Stimulated activated CD4-positive, alpha-beta T cell treated with anti-CD3 and anti-CD28 coated beads, TNF-alpha, amount 100 ng/mL, for 24 hours (primary cell): ENCODE measurements around the gene CIBAR2.
"Not testable (repeated sequence)": the region's sequence is repeated elsewhere in the genome, so short reads cannot be mapped to it uniquely, and the experiment has no call there.

Experiments
- DNase-seq, 3 experiments: peaks; one replicate each; pipeline ENCODE4 v3.0.0-alpha.2; 2020; ENCODE audit warnings: low read depth in 3 of 3

Gene CIBAR2

GRCh38 chr16:85128079-85128837, 16.0 kb upstream of the CIBAR2 start:
- DNase-seq, result no peak

GRCh38 chr16:85127379-85127723, 15.1 kb upstream of the CIBAR2 start:
- no peak for DNase-seq

DNA sequence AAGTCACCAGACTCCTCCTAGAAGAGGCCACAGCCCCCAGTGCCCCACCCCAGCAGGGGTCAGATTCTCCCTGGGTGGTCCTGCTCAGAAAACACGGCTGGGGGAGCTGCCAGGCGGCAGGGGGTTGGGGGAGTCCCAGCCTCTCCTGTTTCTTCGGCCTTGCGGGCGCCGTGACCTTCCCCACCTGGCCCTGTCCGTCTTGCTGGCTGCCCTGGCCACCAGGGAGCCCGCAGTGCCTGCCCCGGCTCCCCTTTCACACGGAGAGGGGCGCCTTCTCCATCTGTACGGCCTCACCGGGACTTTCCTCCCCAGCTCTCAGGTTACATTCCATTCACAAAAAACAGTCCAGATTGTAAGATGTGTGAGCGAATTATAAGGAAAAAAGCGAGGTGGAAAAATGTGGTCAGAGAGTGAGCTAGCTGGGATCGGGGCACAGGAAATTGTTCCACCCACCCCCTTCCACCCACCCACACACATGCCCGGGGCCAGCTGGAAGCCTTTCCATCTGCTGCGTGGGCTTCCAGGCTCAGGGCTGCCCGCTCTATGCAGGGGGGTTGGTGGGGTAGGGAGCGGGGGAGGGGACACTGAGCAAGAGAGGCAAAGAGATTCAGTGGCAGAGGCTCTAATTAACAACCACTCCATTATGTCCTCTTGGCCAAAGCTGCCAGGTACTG, 14.6 kb upstream of the CIBAR2 start:
- peak in 1 of 3 experiments; percentile 61 for DNase-seq

GRCh38 chr16:85126394-85126704, 14.1 kb upstream of the CIBAR2 start:
- no peak for DNase-seq

- no peak for DNase-seq
These were observed 13.5 kb upstream of the CIBAR2 start for GRCh38 chr16:85125570-85126393.

GRCh38 chr16:85124636-85125346, 12.5 kb upstream of the CIBAR2 start:
- DNase-seq, result no peak

GRCh38 chr16:85123891-85124635, 11.8 kb upstream of the CIBAR2 start:
- no peak for DNase-seq

GRCh38 chr16:85123441-85123840, 11.2 kb upstream of the CIBAR2 start:
- not testable (repeated sequence) for DNase-seq

DNA sequence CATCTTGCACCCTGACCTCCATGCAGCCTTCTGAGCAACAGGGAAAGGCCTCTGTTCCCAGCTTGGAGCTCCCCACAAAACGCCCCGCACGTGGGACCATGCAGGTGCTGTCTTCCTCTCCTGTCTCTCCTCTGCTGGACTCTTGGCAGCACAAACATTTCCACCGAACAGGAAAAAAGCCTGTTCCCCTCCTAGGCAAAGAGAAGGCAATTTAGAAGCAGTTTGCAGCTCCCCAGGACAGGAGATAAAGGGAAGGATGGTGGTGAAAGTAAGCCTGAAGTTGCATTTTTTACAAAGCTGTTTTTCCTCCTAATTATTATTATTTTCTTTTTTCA, 7.7 kb upstream of the CIBAR2 start:
- DNase-seq, result no peak

DNA sequence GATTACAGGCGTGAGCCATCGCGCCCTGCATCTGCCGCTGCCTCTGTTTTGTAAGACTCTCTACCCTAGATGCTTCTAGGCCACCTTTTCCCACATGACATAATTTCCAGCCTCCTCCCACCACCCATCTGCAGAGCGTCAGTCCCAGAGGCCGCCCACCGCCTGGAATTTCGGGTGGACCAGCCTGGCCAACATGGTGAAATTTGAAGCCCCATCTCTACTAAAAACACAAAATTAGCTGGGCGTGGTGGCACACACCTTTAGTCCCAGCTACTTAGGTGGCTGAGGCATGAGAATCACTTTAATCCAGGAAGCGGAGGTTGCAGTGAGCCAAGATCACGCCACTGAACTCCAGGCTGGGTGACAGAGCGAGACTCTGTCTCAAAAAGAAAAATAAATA, 5.1 kb upstream of the CIBAR2 start:
- no peak for DNase-seq

GRCh38 chr16:85114909-85115567, 2.8 kb upstream of the CIBAR2 start:
- DNase-seq, result peak; percentile 67 to 86 (median 75)

DNA sequence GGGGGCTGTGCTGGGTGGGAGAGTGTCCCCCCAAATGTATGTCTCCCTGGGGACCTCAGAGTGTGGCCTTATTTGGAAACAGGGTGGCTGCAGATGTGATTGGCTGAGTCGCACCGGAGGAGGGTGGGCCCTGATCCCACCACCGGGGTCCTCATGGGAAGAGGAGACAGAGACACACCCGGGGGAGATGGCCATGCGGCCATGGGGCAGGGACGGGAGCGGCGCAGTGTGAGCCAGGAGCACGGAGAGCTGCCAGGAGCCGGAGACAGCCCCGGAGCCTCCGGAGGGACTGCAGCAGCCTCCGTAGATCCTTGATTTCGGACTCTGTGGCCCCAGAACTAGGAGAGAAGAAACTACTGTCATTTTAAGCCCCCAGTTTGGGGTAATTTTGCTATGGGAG, 1.6 kb upstream of the CIBAR2 start:
- no peak for DNase-seq

- no peak for DNase-seq
These were observed 979 bp upstream of the CIBAR2 start for GRCh38 chr16:85113168-85113733.

DNA sequence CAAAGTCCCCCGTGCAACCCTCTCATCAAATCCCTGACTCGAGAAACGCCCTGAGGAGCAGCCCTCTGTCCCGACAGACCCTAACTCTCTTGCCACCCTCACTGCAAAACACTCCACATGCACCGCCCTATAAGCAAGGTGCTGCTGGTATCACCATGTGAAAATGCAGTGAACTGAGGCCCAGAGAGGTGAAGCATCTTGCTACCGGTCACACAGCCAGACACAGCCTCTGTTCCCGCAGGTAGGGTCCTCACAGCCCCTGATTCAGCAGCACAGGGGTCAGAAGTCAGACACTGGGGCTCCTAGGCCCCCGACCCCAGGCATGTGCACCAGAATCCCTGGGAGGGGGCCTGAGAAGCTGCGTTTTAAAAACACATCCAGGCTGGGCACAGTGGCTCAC, 1.1 kb downstream of the CIBAR2 start:
- DNase-seq, result no peak

GRCh38 chr16:85110105-85110504, 2.2 kb downstream of the CIBAR2 start:
- DNase-seq, result no peak

DNA sequence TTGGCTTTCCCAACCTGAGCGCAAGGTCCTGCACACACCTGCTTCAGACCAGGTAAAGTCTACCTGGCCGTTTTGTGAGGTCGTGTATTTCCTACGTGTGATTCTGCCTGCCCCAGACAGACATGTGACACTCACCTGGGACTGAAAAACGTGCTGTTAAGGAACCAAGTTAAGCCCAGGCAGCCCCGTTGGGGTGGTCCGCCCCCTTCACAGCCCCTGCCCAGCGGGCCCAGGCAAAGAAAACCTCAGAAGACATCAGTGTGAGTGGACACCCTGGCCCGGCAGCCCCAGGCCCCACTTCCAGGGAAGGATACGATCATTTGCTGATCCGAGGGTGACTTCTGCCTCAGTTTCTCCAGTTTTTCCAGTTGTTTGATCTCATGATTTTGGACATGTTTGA, 4.7 kb downstream of the CIBAR2 start:
- no peak for DNase-seq

- DNase-seq, result no peak
These were observed 5.2 kb downstream of the CIBAR2 start for GRCh38 chr16:85107083-85107482.

DNA sequence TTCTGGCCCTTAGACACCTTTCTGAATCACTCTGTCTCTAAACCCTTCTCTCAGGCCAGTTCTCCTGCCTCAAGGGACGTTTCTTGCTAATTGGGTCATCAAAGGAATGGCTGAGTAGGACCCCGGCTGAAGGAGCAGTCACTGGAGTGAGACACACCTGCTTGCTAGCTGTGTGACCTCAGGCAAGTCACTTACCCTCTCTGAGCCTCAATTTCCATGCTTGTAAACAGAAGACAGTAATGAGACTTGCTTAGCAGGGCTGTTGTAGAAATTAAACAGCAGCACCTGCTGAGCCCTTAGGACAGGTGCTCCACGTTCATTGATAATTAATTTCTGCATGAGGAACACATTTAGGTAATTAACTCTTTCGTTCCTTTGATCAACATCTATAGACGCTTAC, 6.8 kb downstream of the CIBAR2 start:
- DNase-seq, result no peak

DNA sequence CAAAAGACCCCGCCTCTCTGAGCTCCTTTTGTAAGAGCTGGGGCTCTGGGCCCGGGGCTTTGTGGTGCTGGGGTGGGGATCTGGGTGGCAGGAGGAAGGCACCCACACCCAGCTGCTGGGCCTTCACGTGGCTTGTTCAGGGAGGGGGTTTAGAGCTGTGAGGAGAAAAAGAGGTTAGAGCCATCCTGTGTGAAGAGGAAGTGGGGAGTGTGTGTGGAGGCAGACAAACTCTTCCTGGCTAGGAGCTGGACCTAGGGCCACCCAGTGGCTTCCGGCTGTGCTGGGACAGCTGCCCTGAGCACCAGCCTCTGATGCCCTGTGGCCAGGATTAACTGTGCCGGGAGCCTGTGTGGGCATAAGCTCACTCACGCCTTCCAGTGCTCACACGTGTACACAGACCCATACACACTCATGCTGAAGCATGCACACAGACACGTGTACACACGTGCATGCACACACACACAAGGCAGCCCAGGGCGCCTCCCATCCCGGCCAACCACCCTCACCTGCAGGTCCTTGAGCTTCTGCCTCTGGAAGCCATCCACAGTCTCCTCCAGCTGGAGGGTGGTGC, 7.4 kb downstream of the CIBAR2 start:
- no peak for DNase-seq

DNA sequence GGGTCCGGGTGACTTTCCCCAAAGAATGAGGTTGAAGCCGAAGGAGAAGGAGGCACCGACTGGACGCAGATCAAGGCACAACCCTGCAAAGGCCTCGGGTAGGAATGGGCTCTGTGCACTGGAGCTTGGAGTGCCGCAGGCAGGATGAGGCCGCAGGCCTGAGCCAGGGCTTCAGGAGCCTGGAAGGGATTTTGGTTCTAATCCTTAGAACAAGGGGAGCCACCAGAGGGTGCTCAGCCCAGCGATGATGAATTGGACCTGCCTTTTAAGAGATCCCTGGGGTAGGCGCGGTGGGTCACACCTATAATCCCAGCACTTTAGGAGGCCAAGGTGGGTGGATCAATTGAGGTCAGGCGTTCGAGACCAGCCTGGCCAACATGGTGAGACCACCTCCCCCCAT, 8.1 kb downstream of the CIBAR2 start:
- no peak for DNase-seq
